Stimulated activated CD8-positive, alpha-beta memory T cell treated with anti-CD3 and anti-CD28 coated beads, Interleukin-12 subunit alpha, Interleukin-12 subunit beta, amount 100 ng/mL, for 1 hour (primary cell): ENCODE measurements around the gene EPHA2.

Source experiments
- DNase-seq: peaks from one replicate; pipeline ENCODE4 v3.0.0-alpha.2; 2020; ENCODE audit warnings: low read depth

EPHA2 gene

GRCh38 chr1:16134906-16135305 lies 21.0 kb downstream of the EPHA2 start:
- no peak for DNase-seq

DNA sequence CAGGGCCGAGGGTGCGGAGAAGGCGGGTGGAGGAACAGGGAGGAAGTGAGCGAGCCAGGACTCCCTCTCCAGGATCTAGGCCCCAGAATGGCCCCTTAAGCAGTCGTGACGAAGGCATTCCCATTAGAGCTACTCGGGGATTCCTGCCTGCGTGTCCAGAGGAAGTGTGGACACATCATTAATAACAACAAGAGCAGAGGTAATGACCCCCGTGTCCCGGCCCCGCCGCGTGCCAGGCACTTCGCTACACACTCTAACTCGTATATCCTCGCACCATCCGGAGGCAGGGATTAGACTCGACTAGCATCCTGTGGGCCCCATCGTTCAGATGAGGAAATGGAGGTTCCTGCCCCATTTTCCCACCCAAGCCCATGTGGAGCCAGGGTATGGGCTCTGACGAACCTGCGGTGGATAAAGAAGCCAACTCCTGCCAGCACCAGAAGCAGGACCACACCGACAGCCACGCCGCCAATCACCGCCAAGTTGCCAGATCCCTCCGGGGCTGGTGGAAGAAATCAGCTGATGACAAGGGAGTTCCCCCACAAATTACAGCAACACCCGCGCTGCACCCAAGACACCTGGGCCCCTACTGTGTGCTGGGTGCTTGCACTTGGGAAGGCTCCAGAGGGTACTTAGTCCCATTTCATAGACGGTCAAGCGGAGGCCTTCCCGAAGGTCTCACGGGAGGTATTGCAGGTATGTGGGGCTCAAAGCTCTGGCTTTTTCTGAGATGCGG lies 21.6 kb downstream of the EPHA2 start:
- no peak for DNase-seq

DNA sequence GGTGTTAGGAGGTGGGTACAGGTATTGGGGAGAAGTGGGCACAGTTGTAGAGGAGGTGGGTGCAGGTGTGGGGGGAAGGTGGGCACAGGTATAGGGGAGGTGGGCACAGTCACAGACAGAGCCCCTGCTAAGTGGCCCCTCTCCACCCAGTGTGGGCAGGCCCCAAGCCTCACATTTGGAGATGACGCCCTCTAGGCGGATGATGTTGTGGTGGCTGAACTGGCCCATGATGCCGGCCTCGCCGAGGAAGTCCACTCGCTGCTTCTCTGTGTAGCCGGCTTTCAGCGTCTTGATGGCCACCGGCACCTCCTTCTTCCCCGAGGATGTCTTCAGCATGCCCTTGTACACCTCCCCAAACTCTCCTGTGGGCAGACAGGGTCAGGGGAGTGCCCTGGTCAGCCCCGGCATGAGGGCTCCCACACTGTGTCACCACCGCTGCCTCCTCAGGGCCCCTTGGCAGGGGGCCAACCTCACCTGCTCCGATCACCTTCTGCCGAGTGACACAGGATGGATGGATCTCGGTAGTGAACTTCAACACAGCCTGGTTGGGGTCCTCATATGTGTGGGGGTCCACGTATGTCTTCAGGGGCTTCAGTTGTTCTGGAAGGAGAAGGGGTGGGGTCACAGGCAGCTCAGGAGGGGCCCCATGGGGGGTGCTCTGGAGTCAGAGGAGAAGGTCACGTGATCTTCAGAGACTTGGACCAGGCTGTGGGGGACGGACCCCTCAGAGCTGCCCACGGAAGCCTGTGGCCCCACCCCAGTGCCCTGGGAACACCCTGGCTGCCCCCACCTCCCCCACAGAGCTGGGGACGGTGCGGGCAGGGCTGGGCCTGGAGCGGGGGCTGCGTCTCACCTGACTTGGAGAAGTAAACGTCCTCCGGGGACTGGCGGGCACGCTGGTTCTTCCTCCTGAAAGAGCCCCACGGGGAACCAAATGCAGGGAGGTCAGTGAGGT lies 22.6 kb downstream of the EPHA2 start:
- no peak for DNase-seq

DNA sequence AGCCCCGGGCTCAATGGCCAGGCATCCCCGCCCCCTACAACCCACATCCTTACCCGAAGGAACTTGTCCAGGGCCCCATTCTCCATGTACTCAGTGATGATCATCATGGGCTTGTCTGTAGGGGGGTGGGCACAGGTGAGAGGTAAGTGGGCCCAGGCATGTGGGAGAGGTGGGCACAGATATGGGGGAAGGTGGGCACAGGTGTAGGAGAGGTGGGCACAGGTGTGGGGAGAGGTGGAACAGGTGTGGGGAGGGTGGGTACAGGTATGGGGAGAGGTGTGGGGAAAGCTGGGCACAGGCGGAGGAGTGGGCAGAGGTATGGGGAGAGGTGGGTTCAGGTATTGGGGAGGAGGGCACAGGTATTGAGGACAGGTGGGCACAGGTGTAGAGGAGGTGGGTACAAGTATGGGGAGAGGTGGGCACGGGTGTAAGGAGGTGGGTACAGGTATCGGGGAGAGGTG lies 23.5 kb downstream of the EPHA2 start:
- no peak for DNase-seq

DNA sequence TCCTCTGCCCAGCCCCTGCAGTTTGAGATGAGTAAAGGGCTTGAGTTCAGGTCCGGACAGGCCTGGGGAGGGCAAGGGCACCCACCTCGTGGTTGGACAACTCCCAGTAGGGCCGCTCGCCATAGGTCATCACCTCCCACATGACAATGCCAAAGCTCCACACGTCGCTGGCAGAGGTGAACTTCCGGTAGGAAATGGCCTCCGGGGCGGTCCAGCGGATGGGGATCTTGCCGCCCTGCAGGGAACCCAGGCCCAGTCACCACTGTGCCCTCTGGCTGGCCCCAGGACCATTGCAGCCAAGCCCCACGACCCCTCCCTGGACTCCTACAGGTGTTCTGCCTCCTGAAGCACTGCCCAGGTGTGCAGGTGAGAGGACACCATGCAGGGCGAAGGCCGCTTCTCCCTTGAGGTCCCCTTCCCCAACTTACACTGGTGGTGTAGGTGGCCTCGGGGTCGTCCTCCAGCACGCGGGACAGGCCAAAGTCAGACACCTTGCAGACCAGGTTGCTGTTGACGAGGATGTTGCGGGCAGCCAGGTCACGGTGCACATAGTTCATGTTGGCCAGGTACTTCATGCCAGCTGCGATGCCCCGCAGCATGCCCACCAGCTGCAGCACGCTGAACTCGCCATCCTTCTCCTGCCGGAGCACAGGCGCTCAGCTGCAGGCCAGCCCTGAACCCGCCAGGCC lies 24.1 kb downstream of the EPHA2 start:
- DNase-seq = no peak

- no peak for DNase-seq
Observed at GRCh38 chr1:16130827-16131226, 25.0 kb downstream of the EPHA2 start.

DNA sequence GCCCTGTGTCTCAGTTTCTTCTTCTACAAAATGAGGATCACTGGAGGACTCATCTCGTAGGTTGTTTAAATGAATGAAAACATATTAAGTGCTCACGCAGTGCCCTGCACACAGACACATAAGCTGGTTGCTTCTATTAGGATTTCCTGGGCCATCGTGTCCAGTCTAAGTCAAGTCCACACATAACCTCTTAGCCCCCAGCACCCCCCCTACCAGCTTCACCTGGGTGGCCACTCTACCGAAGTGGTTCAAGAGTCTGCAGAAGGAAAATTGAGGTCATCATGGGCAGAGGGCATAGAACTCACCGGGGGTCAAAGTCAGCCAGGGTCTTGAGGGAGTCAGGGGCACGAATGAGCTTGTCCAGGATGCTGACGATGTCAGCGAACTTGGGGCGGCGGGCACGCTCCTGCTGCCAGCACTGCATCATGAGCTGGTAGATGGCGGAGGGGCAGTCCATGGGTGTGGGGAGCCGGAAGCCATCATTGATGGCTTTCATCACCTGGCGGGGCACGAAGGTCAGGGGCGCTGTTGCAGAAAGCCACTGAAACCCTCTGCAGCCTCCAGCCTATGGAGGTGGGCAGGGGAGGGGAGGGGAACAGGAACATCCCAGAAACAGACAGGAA lies 25.8 kb downstream of the EPHA2 start:
- DNase-seq = no peak

DNA sequence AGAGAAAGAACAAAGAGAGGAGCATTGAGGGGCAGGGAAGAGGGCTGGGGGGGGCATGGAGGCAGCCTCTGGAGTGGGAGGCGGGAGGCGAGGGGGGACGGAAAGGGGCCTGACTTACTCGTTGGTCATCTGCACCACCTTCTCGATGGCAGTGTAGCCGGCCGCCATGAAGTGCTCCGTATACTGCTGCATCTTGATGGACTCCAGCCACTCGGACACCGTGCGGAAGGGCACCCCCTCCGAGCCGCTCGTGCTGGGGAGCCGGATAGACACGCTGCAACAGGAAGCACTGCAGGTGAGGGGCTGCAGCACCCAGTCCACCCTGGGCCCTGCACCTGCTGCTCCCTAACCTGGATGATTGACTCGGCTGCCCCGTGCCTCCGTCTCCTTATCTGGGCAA lies 26.6 kb downstream of the EPHA2 start:
- DNase-seq = no peak

GRCh38 chr1:16128338-16128741 lies 27.5 kb downstream of the EPHA2 start:
- DNase-seq = no peak

DNA sequence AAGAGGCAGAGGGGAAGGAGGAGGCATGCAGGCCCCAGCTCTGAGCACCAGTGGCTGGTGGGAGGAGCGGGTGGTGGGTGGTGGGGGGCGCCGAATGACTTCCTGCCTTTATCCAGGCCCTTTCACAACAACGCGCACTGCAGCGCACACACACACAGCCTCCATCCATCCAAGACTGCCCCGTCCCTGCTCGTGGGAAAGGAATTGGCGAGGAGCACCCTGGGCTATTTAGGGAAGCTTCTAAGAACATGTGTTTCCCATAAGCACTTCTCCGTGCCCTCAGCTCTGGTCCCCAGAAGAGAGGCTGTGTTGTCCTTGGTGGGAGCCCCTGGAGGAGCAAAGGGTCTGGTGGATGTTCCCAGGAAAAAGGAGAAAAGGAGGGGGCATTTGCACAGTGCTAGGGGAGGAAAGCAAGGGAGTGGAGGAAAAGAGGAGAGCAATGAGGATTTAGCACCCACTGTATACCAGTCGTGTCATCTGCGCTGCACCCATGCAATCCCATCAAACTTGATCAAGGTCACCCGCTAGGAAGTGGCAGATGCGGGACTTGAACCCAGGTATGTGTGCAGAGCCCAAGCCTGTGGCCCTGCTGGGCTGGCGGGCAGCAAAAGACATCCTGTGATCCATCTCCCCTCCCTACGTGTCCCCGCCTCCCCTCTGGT lies 28.1 kb downstream of the EPHA2 start:
- DNase-seq = no peak

DNA sequence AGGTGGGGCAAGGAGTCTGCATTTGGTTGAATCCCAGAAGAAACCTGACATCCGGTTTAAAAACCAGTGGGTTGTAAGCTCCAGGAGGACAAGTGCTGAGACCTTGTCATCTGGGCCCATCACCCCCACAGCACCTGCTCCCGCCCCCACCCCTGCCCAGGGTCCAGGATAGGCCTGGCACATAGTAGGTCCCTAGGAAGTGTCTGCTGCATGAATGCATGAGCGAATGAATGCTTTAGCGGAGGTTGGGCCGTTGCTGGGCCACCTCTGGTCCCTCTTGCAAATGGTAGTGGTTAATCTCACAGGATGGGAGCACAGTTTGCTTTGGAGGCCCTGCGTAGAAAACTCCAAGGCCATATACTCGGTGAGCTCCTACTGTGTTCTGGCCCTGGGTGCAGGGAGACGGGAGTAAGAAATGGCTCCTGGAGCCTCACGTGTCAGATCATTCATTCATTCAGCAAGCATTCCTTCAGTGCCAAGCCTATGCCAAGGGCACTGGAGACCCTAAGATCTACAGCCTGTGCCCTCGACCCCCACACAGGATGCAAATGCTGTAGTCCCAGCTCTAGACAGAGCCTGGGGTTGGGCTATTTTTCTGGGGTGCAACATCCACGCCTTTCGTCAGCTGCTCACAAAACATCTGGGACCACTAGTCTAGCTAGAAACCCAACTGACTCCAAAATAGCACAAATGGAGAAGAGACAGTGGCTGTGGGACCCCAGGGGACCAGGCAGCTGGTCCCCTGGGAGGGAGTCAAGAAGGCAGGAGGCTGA lies 28.9 kb downstream of the EPHA2 start:
- DNase-seq = no peak

DNA sequence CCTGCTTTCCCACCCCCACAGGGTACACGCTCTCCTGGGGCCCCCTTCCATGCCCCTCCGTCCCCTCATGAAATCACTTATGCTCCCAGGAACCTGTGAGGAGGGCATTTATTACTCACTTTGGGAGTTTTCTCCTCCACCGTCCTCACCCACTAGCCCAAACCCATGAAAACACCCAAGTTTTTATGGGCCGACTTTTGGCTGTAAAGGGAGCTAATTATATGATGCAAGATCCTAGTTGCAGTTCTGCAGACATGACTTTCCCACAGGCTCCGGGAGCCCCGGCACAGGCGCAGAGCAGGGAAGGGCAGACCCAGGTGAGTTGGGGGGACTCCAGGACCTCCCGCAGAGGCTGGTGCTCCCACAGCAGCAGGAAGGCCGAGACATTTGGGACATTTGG lies 29.7 kb downstream of the EPHA2 start:
- no peak for DNase-seq

GRCh38 chr1:16125483-16125882 lies 30.4 kb downstream of the EPHA2 start:
- DNase-seq = no peak

DNA sequence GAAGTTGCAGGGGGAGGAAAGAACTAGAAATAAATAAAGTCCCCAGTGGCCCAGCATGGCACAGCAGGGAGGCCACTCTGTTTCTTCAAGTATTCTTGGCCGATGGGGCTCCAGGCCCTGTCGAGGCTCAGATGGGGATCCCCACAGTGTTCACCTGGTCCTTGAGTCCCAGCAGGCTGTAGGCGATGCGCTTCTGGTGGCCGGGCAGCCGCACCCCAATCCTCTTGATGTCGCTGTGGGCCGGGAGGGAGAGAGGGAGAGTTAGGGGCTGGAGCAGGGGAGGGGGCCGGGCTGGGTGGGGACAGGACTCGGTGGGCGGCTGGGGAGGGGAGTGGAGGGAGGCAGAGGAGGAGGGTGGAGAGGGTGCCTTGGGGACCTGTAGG lies 30.8 kb downstream of the EPHA2 start:
- no peak for DNase-seq

DNA sequence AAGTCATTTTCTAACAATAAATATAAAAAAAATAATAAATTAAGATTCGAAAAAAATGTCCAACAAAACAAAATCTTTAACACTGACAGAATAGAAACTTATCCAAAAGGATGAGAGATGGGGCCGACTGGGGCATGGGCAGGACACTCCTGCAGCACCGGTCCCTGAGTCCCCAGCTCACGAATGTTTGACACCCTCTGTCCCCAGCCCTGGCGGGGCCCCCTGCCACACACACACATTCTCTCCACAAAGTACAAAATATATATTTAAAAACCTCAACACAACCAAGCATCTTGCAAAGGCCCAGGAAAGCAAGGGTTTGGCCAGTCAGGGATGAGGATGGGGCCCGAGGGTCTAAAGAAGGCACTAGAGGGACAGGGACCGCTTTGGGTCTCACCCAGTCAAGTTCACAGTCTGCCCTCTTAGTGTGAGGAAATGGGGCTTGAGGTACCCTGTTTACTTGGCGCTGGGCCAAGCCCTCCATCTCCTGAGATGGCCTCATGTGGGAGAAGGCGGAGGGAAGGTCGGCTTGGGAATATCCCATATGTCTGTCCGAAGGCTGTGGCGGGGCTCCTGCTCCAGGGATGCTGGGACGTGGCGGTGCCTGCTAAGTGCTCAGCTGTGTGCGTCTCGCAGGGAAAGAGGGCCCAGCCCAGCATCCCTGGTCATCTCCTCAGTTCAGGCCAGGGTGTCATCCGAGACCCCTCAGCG lies 31.3 kb downstream of the EPHA2 start:
- no peak for DNase-seq

- DNase-seq = no peak
Observed at GRCh38 chr1:16122916-16123315, 33.0 kb downstream of the EPHA2 start.

DNA sequence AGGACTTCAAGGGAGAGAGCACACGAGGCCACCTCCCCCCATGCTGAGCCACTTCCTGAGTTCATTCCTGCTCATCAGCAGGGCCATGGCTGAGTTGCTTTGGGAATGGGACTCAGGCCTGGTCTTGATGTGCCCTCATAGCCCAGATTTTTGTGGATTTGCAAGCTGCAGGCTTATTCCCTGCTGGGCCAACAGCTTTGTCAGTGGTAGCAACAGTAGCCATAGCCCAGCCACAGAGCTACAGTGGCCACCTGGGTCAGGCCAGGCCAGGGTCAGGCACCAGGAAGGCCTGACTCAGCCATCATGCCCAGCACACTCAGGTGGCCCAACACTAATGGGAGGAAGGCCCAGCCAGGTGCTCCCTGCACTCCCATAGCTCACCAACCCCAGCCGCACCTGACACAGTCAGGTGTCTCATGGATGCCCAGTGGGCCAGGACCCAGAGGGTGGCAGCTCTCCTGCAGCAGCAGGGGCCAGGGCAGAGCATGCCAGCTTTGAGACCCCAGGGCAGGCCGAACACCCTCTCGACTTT lies 33.5 kb downstream of the EPHA2 start:
- DNase-seq = no peak

- DNase-seq = no peak
Observed at GRCh38 chr1:16120940-16121410, 34.9 kb downstream of the EPHA2 start.

DNA sequence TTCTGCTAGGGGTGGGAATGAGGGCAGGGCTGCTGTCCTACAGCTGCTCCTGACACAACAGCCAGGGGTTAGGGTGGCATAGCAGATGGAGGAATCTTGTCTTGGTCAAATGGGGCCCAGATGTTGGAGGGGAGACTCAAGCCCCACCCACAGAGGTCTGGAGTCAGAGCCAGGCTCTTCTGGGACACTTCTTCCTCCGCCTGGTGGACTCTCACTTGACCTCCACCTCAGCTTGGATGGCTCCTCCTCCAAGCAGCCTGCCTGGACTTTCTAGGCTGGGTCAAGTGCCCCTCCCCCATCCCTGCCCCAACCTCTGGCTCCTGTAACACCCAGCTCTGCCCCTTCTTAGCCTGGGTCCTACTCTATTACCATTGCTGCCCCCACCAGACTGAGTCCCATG lies 35.5 kb downstream of the EPHA2 start:
- no peak for DNase-seq

DNA sequence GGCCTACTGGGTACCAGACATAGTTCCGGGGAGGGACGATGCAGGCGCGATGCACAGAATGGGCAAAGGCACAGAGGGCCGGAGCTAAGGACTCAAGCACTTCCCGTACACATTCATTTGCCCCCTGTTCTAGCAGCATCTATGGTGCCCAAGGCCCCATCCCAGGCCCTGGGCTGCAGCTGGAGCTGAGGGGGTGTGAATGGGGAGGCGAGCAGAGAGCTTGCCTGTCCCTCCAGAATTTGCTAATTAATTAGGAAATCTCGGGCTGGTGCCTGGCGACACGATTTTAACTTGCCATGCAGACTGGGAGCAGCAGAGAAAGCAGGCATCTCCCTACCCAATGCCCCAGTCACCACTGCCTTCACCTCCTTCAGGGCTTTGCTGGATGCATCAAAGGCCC lies 35.9 kb downstream of the EPHA2 start:
- no peak for DNase-seq
